Activated T-helper 1 cell treated with Interleukin-2 at 50 U/mL for 16 hours (primary cell): Measurements from ENCODE around the gene ADCY10.
"Not testable (repeated sequence)": the region's sequence is repeated elsewhere in the genome, so short reads cannot be mapped to it uniquely, and the experiment has no call there.

Experiments
- DNase-seq: peaks from one replicate; pipeline ENCODE4 v3.0.0-alpha.2; 2020; ENCODE audit warnings: low read depth

The ADCY10 gene

DNA sequence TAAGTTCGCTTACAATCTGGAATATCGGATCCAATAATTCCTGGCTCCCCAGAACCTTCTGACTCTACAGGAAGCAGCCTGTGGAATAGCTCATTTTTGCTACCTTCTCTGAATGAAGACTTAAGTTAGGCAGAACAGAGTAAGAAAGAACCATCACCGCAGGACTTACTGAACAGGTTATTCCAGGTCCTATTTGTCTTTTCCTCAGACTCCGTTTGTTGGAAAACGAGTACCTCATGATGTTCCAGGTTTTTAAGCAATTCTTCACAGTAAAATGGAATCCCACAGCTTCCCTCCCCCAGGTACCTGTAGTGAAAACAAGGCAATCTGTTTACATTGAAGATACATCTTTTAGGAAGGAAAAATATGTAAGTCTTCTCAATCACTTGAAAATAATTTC, 59.8 kb downstream of the ADCY10 start:
- no peak for DNase-seq

DNA sequence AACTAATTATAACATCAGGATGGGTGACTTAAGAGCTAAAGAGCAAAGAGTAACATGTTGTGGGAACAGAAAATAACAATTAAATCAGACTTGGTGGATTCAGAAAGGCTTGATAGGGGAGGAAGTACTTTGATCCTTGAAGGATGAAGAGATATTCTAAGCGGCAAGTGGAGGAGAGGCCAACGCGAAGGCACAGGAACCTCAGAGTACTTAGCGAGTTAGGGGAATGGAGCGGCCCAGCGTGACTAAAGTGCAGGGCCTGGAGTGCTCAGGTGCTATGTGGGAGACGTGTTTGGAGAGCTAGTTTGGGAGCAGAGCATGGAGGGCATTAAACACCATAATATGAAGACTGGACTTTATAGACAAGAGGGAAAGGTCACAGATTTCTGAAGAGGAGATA, 64.3 kb downstream of the ADCY10 start:
- DNase-seq, result no peak

DNA sequence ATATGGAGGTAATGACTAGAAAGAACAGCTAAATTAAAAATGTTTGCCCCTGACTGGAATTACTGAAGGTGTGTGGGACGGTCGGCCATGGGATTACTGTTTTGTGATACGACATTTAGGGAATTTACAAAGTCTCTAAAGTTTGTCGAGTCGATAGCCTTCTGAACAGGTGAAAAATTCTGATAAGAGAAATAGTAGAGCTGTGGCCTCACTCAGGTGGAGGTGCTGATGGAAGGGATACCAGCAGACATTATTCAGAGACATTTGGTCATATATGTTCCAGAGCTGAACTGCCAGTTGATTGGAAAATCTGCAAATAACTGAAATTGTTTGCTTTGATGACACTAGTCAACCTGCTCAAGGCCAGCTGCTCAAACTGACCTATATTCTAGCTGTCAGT, 71.1 kb downstream of the ADCY10 start:
- DNase-seq, result no peak

DNA sequence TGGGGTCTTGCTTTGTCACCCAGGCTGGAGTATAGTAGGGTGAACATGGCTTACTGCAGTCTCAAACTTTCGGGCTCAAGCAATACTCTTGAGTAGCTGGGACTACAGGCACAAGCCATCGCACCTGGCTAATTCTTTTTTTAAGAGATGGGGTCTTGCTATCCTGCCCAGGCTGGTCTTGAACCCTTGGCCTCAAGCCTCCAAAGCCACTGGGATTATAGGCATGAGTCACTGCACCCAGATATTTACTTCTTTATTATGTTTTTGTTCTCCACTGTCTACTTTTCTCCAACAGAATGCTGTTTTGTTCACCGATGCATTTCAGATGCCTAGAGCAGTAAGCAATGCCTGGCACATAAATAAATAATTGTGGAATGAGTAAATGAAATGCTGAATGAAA, 72.4 kb downstream of the ADCY10 start:
- no peak for DNase-seq

DNA sequence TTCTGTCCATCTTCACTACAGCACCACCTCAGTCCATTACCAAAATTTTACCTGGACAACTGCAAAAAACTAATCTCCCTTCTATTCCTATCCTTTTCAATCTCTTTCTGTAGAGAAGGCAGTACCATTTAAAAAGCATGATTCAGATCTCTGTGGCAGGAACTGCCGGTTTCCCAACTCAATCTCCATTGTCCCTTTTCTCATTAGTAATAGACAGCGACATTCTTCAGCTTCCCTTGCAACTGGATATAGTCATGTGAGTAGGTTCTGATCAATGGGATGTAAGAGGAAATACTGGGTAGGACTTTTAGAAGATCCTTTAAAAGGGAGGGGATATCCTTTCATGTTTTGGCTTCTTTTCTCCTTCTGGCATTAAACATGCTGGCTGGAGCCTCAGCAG, 74.9 kb downstream of the ADCY10 start:
- DNase-seq, result no peak

DNA sequence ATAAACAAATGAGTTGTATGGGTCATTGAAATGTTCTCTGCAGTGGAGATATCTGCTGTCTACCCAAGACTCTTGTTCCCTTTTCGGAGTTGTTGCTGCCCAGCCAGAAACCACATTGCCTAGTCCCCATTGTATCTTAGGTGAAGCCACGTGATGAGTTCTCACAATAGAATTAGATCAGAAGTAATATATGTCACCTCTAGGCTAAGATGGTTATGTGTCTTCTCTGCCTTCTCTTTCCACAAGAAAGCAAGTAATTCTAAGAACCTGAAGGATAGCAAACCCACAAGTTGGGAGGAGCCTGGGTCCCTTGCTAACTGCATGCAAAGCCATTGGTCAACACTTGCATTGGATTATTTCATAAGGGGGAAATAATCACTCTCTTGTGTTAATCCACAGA, 76.6 kb downstream of the ADCY10 start:
- no peak for DNase-seq

DNA sequence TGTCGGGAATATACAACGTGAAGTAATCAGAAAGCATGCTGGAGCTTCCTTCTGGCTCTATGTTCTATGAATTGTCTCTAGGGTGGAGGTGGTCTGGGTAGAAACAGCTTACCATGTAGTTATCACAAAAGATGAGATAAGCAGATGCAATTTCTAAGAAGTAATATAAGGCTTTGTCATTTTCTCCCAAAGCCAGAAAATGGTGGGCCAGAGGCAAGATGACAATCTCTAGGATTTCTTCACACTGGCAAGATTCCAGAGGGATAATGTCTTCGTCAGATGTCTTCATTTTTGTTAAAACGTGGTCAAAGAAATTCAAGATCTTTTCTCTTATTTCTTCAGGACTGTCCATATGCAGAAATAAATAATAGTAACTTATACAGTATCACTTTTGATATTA, 77.7 kb downstream of the ADCY10 start:
- DNase-seq, result no peak

DNA sequence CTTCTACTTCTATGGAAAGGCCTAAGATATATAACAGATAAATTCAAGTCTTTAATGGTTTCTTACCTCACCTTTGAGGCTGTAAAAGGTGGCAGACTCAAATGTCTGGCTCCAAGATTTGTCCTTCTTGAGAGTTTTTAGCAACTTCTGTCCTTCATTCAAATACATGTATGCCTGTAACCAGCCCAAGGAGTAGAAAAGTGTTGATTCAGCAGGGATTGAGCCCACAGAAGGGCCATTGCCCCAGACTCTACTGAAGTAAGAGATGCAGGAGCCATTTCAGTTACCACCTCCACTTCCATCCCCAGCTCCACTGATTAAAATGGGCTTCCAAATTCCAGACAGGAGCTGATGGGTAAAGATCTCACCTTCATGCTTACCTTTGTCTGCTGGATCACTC, 80.0 kb downstream of the ADCY10 start:
- DNase-seq, result no peak

DNA sequence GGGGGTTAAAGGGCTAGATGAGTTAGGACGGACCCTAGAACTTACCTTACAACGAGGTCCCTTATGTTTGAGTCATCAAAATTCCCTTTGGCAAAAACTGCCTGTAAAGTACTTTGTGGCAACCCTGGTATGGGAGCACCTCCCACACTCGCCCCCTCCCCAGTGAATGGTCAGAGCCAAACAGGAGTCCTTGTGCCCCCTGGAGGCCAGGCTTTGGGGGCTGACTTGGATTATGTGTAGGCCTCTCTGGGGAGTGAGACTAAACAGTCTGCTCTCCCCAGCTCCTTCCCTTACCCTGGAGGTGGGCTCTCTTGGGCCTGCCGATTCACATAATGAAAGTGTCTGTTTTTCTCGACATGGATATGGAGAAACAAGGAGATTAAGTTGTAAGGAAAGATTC, 81.2 kb downstream of the ADCY10 start:
- DNase-seq, result no peak

DNA sequence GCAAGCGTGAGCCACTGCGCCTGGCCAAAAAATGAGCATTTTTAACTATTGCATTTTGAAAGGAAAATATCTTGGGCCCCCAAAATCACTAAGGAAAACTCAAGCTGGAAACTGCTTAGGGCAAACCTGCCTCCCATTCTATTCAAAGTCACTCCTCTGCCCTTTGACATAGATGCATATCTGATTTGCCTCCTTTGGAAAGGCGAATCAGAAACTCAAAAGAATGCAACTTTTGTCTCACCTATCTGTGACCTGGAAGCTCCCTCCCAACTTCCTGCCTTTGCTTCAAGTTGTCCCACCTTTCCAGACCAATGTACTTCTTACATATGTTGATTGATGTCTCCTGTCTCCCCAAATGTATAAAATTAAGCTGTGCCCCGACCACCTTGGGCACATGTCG, 83.3 kb downstream of the ADCY10 start:
- not testable (repeated sequence) for DNase-seq

DNA sequence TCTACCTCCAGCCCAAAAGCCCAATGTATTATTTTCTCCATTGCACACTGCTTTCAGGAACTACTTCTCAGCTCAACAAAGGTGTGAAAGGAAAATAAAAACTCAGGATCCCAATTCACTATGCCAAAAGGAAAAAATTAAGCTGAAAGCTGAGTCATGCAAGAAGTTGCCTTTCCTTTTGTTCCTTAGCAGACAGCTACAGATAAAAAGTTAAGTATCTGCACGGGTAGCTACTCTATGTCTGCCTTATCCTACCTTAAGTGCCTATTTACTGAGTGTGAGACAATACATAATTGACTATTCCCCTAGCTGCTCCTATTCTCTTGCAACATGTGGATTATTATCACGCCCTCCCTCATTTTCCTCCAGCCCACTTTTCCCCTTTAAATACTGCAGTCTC, 84.1 kb downstream of the ADCY10 start:
- no peak for DNase-seq

DNA sequence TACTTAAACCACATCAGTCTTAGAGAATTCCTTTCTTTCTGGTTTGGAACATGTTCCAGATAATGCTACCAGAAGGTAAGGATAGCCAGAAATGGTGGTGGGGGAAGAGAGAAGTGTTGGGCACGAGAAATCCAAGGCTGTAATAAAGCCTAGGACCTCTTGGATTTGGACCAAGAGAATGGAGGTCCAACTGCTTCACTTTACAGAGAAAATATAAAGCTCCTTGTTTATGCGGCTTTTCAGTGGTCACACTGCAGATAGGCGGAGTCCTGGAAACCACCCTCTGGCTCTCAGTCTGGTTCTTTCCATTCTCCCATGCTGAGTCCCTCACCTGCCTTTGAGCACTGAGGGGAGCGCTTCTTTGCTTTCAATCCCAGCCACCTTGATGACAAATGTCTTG, 87.8 kb downstream of the ADCY10 start:
- DNase-seq, result no peak

DNA sequence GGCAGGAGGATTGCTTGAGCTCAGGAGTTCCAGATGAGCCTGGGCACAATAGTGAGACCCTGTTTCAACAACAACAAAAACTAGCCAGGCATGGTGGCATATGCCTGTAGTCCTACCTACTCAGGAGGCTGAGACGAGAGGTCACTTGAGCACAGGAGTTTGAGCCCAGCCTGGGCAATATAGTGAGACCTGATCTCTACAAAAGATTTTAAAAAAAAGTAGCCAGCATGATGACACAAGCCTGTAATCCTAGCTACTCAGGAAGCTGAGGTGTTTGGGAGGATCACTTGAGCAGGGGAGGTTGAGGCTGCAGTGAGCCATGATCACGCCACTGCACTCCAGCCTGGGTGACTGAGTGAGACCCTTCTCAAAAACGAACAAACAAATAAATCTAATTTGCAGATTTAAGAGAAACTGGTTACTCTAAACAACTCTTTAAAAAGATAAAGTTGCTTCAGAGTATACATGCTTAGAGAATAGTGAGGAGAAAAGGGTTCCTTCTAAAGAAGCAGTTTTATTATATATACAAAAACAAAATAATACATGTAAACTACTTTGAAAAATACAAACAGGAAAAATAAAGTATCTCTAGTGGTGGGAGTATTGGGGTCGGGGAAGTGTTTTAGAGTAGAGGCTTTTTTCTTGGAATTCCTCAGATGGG, 88.4 kb downstream of the ADCY10 start:
- DNase-seq, result no peak

DNA sequence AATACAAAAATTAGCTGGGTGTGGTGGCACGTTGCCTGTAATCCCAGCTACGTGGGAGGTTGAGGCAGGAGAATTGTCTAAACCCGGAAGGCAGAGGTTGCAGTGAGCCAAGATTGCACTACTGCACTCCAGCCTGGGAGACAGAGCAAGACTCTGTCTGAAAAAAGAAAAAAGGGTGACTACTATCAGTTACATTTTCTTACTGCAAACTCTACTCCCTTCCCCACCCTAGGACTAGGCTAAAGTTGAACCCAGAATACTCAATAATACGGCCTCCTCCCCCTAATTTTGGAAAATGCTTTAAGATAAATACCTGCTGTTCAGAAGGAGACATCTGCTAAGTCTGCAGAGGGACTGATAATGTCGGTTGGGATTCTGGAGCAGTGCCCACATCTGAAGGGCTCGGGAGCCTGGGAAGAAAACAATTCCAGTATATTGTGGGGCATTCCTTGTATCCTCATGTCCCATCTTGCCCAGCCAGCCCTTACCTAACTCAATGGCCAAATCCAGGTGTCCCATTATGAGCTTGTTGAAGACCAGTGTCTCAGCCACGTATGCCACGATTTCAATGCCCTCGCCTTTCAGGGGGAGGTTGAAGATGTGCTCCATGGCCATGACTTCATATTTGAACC, 89.7 kb downstream of the ADCY10 start:
- no peak for DNase-seq

DNA sequence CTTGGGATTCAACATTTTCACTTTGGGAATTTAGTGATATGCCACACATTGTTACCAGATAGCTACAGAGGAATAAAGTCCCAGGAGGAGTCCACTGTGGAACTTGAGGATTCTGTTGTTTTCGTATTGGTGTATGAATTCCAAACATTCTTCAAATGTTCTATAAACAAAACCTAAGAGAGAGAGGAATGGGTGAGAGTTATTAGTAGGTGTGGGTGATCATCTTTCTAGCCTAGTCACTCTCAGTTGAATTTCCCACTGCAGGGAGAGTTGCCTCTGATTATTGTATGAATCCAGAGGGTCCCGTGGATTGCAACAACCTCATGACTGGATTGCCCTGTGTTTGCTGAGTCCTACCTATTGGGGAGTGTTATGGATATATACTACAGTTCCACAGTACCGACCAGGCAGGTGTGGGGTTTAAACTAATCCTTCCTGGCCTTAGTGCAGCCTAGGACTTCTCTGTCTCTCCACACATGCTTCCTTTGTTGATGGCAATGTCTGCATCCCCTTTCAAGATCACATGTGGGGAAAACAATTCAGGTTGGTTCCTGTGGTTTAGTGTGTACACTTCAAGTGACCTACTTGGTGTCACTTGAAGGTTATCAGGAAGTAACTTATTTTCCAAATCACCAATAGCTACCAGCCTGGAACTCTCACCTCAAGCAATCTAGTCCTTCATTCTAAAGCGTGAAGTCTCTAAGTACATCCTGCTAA, 91.8 kb downstream of the ADCY10 start:
- no peak for DNase-seq

DNA sequence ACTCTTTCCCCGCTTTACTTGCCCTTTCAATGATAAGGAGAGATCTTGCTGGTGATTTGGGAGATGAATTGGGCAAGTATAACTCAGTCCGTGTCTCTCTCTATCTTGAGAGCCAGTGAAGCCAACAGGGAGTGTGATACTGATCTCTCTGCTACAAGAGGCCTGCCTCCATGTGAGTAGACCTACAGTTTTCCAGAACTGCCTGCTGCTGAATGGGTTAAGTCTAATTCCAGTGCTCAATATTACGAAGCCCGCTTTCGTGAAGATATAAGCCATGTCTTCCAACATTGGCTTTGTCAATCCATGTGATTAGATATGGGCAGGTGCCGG, 92.6 kb downstream of the ADCY10 start:
- DNase-seq, result no peak

DNA sequence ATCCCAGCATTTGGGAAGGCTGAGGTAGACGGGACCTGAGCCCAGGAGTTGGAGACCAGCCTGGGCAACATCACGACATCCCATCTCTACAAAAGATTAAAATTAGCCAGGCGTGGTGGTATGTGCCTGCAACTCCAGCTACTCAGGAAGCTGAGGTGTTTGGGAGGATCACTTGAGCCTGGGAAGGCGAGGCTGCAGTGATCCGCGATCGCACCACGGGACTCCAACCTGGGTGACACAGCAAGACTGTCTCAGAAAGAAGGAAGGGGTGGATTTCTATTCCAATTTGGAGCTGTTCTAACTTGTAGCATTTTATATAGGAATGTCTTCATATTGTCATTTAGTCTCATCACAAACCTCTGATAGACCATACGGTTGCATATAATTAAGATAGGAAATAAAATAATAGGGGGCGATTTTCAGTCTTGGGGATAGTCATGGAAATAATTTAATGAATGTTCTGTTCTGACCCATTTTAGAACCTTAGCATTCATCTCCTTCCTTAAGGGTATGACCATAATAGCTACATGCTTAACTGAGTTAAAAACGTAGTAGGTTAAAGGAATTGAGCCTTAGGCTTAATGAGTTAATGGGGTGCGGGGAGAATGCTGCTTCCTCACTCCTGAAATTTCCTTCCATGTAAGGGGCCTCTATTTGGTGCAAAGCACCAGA, 93.1 kb downstream of the ADCY10 start:
- no peak for DNase-seq

DNA sequence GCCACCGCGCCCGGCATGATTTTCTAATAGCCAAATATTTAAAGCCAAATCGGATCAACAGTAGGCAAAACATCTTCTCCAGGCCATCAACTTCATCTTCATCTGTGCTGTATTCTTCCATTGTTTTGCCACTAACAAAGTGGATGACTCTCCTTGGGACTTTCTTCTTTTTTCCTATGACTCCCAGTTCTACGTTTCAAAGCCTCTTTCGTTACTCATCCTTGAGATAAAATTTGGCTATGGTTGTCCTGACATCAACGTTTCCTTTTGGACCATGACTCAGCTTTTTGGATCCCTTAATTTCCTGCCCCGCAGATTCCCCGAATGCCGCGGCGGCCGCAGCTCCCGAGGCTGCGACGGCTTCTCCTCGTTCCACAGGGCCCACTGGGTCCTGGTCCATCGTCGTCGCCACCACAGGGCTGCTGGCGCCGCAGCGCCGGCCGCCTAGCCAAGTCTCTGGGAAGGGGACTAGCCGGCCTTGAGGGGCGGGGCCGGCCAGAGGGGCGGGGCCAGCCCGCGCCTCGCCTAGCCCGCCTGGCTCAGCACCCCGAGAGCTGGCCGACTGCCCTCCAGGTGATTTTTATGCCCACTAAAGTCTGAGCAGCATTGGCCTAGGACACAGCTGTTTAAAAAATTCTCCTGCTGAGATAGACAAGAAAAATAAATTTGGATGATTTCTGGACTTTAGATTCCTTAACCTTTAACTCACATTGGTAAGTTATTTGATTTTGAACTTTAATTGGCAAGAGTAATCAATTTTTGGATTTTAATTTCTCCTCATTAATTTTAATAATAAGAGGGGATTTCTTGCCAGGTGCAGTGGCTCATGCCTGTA, 93.9 kb downstream of the ADCY10 start:
- DNase-seq, result no peak

DNA sequence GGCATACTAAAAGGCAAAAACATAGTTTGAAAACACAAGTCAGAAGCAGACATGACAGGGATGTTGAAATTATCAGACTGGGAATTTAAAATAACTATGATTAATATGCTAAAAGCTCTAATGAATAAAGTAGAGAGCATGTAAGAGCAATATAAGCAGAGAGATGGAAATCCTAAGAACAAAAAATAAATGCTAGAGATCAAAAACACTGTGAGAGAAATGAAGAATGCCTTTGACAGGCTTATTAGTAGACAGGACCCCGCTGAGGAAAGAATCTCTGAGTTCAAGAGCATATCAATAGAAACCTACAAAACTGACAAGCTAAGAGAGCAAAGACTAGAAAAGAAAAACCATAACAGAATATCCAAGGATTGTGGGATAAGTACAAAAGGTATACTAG, 98.3 kb downstream of the ADCY10 start:
- DNase-seq, result no peak

DNA sequence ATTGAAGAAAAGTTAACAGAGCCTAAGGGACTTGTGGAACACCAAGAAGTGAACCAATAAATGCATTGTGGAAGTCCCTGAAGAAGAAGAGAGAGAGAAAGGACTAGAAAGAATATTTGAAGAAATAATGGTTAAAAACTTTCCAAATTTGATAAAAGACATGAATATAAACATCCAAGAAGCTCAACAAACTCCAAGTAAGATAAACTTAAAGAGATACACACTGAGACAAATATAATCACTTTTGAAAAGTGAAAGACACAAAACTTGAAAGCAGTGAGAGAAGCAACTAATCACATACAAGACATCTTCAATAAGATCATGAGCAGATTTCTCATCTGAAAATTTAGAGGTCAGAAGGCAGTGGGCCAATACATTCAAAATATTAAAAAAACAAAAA, 101.0 kb downstream of the ADCY10 start:
- no peak for DNase-seq

DNA sequence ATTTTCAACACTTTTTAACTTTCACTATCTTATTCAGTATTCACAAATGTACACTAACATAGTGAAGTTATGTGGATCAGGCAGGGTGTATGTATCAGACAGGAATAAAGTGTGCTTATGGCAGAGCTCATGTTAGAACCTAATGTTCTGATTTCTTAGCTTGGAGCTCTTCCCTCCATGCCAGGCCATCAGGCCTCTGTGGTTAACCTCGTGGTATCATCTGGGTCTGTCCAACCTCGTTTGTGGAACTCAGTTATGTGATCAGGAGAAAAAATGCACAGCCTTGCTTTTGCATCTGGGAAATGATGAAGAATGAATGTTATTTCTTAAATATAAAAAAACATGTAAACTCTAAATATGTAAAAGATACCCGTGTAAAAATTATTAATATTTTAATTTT, 105.2 kb downstream of the ADCY10 start:
- no peak for DNase-seq

DNA sequence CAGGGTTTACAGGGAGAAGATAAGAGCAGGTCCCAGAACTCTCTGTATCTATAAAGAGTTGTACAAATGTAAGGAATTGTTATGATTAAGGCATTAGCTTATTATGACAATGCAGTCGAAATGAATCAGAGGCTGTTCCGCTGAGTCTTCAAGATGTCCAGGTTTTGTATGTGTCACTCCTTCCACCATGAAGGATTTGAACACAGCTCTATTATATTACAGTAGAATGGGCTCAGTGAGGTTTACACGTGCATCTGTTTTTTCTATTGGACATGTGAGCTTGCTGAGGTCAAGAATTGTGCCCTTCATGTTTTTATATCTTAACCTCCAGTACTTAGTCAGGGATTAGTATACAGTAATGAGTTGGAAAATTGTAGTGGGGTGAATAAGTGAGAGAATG, 105.8 kb downstream of the ADCY10 start:
- DNase-seq, result no peak
